Measurements from ENCODE around the gene ST7.

Gene ST7

DNA sequence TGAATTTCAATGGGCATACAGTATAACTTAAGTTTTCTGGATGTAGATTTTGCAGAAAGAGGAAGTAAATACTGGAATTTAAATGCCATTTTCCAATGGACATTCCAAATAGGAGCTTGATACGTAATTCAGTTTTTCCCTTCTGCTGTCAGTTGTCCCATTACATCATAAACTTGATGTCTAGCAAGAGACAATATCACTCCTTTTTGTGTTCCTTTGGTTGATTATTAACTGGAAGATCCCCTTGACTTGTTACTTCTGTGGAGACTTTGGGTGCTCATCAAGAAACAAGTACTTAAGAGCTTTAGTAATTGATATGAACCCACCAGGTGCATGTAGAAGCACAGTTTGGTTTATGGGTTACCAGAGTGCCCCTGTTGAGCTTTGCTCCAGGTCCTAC is 116.1 kb downstream of the ST7 start:
- DNase-seq = no peak

GRCh38 chr7:117071551-117071950 is 118.2 kb downstream of the ST7 start:
- no peak for DNase-seq

- DNase-seq = no peak
These were observed 119.4 kb downstream of the ST7 start for GRCh38 chr7:117072620-117073118.

GRCh38 chr7:117074378-117074777 is 121.1 kb downstream of the ST7 start:
- DNase-seq = no peak

- DNase-seq = no peak
These were observed 122.6 kb downstream of the ST7 start for GRCh38 chr7:117075934-117076333.

- DNase-seq = no peak
These were observed 123.2 kb downstream of the ST7 start for GRCh38 chr7:117076426-117076943.

- DNase-seq = no peak
These were observed 124.4 kb downstream of the ST7 start for GRCh38 chr7:117077658-117078057.

DNA sequence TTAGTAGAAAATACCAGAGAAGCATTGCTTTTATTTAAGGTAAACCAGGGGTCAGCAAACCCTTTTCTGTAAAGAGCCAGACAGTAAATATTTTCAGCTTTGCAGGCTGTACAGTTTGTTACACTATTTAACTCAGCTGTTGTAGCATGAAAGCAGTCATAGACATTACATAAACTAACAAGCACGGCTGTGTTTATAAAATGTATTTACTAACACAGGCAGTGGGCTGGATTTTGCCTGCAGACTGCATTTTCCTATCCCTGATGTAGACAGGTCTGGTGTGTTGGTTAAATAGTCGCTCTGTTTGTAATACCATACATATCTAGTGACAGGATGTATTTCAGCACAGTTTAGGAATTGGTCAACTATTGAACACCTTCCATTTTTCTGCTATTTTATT is 129.3 kb downstream of the ST7 start:
- DNase-seq = no peak

DNA sequence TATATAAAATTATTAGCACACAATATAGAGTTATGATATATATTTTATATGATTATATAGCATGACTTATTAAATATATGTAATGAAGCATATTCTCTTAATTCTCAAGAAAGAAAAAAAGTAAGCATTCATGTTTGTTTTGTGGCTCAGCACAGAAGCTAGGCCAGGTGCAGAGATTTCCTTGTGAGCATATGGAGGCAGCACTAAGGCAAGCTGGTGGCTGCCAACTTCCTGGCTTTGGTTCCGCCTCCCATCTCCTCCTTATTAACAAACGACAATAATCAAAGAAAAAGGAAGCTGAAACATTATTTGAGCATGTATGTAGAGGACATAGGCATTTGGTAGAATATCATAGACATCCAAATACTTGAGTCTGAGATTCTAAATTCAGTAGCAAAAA is 130.3 kb downstream of the ST7 start:
- DNase-seq = no peak

GRCh38 chr7:117084286-117084685 is 131.0 kb downstream of the ST7 start:
- DNase-seq = no peak

- no peak for DNase-seq
These were observed 132.0 kb downstream of the ST7 start for GRCh38 chr7:117085275-117085674.

DNA sequence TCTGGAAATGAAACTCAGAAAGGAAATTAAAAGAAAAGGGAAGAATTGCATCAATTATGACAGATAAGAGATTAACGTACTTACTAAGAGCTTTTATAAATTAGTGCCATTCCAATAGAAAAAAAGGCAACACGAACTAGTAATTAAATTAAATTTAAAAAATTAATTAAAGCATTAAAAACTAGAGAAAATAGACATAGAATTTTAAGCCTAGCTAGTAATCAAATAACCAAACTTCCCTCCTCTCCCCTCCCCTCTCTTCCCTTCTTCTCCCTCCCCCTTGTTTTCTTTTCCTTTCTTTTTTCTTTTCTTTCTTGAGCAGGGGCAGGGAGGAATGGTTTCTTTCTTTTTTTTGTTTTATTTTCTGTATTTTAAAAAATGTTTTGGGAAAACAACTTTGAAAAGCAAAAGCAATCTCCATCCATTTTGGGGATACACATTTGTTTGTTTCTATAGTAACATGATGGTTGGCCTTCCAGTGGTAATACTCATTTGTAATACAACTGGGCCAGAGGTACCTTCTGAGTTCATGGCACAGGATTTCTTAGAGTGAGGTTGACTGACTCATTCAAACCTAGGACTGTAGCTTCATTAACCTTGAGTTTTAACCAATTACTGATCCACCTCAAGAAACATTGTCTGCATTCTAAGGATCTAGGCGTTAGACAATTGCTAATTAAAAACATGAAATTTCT is 132.6 kb downstream of the ST7 start:
- DNase-seq = no peak

- no peak for DNase-seq
These were observed 133.5 kb downstream of the ST7 start for GRCh38 chr7:117086788-117087187.

- no peak for DNase-seq
These were observed 134.5 kb downstream of the ST7 start for GRCh38 chr7:117087639-117088396.

DNA sequence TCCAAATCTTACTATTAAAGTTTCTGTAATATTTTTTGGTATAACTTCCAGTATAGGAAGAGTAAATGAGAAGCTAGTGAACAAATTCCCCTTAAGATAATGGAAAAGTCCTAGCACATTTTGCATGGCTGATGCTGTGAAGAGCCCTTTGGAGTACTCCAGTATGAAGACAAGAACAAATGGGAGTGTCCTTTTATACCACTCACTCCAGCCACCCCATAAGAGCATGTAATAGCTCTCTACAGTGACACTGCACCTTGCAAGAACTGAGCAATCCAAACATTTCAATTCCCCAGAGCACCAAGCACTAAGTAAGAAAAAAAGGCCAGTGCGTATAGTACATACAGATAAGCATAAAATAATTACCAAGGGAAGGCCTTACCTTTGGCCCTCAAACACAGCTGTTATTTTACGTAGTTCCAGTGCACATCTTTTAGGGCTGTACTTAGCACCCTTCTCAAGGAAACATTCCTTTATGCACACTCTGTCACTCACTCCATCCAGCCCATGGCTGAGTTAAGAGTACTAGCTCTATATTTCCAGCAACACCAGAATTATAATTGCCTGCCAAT is 135.4 kb downstream of the ST7 start:
- no peak for DNase-seq

GRCh38 chr7:117090791-117091190 is 137.5 kb downstream of the ST7 start:
- no peak for DNase-seq

GRCh38 chr7:117091721-117092120 is 138.4 kb downstream of the ST7 start:
- DNase-seq = no peak

DNA sequence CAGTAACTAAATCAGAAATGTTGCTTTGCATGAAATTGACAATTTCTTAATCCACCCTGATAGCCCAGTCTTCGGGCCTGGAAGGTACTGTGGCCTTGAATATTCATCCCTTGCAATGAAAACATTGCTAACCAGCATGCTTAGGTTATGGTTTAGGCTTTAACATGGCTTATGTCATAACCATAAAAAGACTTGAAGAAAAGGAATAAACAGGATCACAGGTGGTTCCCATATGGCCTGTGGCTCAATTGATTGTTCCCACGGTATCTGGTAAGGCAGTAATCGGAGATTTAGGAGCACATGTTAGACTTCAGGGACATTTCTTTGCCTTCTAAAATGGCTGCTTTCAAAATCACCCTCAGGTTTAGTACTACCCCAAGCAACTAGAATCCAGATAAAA is 139.5 kb downstream of the ST7 start:
- DNase-seq = no peak

DNA sequence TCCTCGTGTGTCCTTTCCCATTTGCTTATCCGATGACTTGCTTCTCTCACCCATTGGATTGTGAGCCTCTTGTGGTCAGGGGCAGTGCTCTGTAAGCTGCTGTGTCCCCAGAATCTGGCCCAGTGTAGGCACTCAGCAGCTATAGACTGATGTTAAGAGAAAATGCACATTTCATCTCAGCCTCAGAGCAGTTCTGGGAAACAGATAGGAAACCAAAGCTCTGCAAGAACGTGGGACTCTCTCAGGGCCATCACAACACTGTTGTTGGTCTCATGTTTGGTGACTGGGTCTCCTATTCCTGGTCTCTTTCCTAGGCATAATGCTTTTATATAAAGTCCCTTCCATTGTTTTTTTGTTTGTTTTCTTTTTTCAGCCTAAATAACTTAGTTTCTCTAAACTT is 141.2 kb downstream of the ST7 start:
- DNase-seq = no peak

- DNase-seq = no peak
These were observed 141.8 kb downstream of the ST7 start for GRCh38 chr7:117095055-117095454.

DNA sequence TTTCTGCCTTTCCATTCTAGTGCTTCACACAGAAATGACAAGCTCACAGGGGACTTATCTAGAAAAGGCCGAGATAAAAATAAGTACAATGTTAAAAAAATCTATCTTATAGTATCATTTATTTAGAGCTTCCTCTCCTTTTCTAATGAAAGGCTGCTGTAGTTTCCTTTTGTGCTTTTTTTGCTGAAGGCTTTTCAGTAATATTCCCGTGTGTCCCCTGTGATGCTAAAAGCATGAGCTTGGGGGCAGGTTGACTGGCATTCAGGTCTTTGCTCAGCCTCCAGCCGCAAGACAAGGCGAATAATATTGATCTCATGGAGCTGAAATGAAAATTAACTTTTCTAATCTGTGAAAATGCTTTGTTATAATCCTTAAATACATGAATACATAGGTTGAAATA is 143.0 kb downstream of the ST7 start:
- DNase-seq = no peak

- no peak for DNase-seq
These were observed 143.6 kb downstream of the ST7 start for GRCh38 chr7:117096942-117097341.

DNA sequence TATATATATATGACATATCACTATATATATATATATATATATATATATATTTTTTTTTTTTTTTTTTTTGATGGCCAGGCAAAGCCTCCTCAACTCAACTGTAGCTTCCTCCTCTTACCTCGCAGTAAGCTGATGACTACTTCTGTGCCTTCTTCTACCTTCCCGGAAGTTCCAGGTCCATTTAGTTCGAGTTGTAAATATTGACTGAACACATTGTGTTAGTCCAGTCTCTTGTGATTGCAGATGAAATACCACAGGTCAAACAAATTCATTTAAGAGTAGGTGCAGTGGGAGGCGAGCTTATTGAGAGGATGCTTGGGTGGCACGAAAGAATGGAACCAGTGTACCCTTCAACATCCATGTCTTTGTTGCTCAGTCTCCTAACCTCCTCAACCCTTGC is 144.6 kb downstream of the ST7 start:
- DNase-seq = no peak

- DNase-seq = no peak
These were observed 145.2 kb downstream of the ST7 start for GRCh38 chr7:117098457-117098856.
